AG20443 (cell line): ENCODE results near the gene MFAP2.
A peak's percentile ranks its signal among the peaks of the same experiment; 100 is the strongest.

ENCODE experiments used
- DNase-seq: peaks from one replicate; pipeline ENCODE4 v3.0.0; 2012; ENCODE audit warnings: low spot score, mixed read lengths

The MFAP2 gene, protein sequence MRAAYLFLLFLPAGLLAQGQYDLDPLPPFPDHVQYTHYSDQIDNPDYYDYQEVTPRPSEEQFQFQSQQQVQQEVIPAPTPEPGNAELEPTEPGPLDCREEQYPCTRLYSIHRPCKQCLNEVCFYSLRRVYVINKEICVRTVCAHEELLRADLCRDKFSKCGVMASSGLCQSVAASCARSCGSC

DNA sequence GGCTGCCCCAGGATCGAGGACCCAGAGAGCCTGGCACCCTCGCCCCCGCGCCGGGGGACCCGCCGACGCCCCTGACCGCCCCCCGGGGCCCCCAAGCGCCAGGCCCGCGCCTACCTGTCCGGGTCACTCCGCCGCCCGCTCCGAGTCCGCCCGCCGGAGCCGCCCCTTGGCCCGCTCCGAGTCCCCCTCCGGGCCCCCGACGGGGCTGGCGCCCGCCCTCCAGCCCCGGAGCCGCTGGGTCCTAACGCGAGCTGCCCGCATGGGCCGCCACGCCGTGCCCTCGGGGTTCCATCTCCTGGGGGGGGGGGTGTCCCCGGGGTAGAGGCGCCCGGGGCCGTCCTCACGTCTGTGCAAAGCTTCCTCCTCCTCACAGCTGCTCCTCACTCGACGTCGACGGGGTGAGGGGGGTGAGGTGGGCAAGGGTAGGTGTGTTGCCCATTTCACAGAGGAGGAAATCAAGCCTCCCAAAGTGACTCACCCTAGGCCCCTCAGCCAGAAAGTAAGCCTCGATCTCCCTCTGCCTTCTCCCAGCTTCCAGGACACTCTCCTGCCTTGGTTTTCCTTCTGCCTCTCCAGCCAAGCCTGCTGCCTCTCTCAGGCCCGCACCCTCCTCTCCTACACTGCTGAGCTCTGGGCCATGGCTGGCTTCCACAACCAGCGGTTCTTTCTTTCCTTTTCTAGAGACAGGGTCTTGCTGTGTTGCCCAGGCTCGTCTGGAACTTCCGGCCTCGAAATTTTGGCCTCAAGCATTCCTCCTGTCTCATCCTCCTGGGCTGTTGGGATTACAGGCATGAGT is at the start of gene MFAP2:
Gene MFAP2, minus strand, starts transcription at position 148 of the 796 bp plus-strand sequence. CDS start 2,347 bp downstream, outside the sequence.
- DNase-seq, result peak; percentile 80

DNA sequence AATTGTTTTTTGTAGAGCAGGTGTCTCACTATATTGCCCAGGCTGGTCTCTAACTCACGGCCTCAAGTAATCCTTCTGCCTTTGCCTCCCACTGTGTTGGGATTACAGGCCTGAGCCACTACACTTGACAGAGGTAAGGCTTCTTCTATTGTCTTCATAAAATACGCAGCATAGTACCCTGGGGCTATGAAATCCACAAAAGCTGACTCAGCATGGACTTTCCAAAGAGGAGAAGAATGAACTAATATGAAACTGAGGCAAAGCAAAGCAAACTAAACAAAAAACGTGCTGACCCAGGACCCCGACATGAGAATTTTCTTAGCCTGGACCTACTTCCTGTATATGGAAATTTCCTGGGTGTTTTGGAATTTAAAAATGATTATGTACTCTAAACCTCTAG is 49.8 kb upstream of the MFAP2 start:
- no peak for DNase-seq

DNA sequence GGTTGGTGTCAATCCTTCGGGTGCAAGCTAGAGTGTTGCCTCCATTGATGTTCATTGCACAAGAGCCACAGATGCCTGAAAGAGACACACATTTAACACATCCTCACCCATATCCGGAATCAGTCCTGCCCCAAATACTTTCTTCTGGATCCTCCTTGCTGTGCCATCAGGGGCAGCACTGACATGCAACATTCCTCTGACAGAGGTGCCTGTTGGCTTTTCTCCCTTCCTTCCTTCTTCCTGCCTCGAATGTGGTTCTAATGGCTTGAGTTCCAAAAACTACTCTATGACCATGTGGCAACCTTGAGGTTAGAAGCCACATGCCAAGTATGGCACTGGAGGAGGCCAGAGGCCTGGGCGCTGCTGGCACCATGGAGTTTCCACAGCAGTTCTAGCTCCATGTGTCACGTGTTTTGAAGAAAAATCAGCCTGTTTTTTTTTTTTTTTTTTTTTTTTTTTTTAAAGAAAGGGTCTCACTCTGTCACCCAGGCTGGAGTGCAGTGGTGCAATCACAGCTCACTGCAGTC is 48.3 kb upstream of the MFAP2 start:
- peak; percentile 27 for DNase-seq

DNA sequence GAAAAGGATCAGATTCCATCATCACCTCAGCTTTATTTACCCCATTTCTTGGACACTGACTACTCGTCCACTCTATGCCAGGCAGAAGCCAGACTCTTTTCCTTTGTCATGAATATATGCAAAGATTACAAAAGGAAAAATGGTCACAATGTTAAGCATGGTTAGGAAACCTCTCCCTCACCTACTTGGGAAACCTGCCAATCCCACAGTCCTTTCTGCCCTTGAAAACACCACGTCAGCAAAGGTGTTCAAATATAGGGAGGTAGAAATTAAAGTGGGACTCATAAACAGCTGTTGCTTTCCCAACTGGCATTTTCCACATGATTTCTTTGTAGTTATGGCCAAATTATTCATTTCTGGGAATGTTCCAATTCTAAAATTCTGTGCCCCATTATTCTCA is 47.5 kb upstream of the MFAP2 start:
- no peak for DNase-seq

DNA sequence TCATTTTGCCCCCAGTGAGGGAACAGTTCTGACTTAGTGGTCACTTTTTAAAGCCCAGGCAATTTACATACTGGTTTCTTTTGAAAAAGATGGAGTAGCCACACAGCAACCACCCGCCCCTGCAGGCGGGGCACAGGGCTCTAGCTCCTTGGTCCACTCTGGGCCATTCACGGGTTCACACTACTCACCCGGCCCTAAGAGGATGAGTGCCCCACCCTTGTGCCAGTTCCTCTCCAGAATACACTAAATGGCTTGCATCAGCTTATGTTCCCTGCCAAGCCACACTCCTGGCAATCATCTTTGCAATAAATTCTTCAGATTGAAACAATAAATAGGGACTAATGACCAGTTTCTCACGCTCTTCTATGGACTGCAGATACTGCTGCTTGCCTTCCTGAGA is 47.0 kb upstream of the MFAP2 start:
- peak; percentile 79 for DNase-seq

DNA sequence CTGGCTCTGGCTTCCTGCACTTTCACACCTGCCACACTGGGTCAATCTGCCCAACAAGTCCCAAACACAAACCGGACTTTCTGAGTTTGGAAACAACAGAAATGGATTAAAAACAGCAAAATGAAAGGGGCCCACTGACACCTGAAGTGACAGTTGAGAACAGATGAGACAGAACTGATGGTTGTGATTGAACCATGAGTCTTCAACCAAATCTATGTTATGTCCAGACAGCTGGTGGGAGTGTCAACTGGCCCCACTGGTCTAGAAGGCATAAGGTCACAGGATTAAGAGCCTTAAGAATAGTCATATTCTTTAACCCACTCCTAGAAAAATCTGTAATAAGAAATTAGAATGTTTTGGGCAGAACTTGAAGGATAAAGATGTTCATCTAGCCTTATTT is 44.3 kb upstream of the MFAP2 start:
- DNase-seq, result no peak

DNA sequence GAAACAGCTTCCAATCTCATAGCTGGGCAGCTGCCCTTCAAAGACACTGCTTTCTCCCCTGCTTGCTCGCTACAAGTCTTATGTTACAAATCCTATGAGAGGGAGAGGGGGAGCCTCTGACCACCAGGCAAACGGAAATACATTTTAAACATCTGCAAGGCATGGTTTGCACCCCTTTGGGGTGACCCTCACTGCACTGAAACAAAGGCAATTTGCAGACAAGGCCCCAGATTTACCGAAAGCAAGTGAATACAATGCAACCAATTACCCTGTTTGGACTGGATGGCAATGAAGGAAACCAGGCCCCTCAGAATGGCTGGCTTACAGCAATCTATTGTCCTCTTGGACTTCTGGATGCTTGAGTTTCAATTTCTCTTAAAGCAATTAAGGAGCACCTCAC is 43.2 kb upstream of the MFAP2 start:
- no peak for DNase-seq

DNA sequence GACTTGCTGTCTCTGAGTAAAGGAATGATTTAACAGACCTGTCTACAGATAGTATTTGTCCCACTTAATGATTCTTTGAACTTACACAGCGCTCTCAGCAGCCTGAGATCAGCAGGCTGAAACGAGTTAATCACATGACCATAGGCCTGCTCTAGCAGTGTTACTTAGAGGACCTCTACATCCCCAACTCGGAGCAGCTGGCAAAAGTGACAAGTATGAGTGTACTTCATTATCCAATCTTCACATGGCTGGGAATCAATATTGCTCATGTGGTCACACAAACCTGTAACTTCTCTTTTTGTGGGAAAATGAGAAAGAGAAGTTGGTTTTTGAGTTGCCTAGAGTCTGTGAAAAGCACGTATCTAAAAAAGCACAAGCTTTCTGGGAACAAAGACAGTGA is 42.7 kb upstream of the MFAP2 start:
- no peak for DNase-seq

DNA sequence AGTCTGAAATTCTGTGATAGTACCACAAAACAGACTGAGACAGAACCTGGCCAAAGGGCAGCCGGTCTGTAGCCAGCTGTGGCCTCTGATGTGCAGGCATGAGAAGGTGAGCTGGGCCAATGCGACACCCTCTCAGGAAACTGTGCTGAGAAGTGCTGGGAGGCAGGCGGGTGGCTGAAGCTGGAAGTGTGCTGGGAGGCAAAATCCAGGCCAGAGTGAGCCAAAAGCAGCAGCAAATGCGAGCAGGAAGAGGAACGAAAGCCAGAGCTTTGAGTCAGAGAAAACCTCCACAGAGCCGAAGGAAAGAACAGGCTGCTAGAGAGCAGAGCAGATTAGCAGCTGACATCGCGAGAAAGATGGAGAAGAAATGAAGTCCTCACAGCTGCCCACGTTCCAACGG is 41.5 kb upstream of the MFAP2 start:
- DNase-seq, result no peak

DNA sequence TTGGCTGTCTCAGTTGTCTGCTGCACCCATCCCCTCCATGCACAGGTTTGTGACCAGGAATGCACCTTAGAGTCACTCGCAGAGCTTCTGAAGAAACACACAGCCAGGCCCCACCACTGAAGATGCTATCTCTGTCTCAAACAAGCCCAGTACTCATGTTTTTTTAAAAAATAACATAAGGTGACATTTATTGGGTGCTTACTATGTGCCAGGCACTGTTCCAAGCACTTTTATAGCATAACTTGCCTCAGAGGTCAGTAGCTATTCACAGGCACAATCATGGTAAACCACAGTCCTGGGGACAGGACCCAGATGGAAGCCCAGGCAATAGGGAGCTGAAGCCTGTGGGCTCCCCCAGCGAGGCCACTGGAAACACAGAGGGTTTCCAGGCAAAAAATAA is 40.1 kb upstream of the MFAP2 start:
- no peak for DNase-seq

DNA sequence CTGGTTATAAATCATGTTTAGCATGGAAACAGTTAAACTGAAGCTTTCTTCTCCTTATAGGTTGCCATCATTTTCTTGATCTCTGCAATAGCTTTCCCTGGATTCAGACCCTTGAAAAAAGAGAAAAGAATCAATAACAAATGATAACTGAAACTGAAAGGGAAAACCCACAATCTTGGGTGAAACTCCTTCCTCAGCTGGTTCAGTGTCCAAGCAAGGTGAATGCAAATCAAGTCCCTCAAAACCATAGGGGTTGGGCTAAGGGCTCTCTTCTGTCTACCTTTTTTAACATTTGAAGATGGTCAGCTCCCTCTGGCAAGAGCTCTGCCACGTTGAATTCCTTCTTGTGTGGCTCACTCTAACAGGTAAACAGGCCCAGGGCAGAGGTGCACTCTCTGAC is 38.4 kb upstream of the MFAP2 start:
- no peak for DNase-seq

DNA sequence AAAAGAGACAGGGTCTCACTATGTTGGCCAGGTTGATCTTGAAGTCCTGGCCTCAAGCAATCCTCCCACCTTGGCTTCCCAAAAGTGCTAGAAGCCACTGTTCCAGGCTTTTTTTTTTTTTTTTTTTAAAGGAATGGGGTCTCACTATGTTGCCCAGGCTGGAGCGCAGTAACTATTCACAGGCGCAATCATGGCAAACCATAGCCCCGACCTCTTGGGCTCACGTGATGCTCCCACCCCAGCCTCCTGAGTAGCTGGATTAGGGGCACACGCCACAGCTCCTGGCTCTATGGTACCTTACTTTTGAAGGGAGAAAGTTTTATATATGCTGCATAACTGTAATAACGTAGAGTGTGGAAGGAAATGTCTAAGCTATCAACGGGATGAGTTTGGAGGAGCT is 37.0 kb upstream of the MFAP2 start:
- no peak for DNase-seq

DNA sequence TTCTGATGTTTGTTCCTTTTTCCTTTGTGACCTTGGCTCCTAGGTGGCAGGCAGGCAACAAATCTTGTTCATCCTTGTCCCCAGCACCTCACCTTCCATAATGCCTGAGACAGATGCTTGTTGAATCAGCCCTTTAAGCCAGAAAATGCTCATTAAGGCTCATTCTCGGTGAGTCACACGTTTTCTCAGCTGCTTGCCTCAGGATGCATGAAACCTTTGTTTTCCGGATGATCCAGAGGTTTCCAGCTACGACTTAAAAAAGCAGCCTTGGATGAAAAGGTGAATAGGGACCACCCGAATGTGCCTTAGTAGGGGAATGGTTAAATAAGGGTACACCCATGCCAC is 35.9 kb upstream of the MFAP2 start:
- DNase-seq, result peak; percentile 46

DNA sequence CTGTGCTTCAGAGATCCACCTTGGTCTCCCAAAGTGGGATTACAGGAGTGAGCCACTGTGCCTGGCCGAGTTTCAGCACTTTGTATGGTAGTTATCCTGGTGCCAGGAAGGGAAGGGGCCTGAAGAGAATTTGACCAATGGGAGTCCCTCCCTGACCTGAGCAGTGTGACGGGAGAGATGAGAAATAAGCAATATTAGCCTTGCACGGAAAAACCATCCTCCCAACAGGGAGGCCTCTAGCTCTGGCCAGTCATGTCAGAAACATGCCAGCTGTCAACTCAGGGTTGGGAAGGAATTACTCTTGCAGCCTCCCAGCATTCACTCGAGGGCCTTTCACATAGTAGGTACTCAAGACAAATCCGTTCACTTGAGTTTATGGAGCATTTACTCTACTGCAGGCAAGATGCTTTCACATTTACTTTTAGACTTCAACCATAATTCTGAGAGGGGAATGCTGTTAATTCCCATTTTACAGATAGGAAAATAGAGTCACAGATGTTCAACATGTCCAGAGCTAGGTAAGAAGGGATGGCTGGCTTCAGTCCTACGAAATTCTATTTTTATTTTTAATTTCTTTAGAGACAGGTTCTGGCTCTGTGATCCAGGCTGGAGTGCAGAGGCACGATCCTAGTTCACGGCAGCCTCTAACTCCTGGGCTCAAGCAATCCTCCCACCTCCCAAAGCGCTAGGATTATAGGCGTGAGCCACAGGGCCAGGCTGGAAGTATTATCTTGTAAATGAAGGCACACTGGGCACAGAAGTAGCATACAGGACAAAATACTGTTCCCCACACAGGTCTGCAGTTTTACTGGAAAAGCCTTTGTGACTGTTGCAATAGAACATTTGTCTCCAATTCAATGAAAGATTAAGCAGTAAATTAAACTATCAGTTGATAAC is 34.5 kb upstream of the MFAP2 start:
- DNase-seq, result no peak

DNA sequence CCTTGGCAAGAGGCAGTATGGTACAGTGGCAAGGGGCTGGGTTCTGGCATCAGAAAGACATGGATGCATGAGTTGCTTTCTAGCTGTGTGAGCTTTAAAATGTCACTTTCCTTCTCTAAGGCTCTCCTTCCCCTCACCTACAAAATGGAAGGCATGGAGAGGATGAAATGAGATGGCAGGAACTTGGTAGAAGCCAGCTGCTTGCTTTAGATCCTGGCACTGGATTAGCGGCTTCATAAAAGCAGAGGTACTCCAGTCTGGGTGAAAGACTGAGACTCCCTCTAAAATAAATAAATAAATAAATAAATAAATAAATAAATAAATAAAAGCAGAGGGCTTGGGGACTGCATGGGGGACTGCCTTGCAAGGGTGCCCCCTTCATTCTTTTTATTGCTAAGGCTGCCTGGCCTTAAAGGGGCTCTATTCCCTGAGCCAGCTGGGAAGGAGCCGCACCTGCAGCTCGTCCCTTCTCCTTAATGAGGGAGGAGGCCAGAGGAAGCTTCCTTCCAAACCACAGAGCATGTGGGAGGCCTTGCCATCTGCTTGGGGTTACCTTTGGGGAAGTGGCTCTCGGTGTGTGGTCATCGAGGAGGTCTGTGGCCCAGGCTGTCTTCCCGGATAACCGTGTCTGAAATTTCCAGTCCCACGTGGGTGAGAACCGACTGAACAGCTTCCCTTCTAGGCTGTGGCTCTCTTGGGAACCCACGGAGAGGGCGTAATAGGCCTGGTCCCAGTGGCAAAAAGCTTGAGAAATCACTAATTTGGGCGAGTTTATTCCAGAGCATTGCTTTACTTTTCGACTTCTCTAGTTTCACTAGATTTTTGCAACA is 33.3 kb upstream of the MFAP2 start:
- DNase-seq, result no peak

DNA sequence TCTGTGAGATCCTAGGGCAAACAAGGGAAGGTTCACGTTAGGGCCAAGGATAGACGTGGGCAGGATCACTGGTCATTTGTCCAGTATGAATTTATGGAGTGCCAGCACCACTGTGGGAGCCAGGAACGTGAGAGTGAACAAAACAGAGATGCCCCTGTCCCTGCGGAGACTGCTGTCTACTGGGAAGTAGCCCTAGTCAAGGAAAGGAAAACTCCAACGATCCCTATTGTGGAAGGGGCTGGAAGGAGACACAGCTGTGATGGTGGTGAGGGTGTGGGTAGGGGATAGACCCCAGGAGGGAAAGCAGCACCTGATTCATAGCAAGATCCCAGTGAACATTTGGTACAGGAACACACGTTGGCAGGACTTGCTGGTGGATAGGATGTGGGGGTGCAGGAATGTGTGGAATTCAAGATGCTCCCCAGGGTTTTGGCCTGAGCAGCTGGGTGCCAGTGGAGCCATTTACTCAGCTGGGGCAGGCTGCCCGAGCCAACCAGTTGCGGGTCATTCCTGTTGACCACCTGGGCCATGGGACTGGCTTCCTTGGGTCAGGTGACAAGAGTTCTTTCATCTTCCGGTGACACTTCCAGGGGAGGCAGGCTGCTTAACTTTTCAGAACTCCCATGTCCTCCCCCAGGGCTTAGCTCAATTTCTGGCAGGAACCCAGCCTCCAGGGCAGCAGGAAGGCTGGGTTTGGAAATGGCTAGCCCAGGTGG is 32.5 kb upstream of the MFAP2 start:
- peak; percentile 8 for DNase-seq

DNA sequence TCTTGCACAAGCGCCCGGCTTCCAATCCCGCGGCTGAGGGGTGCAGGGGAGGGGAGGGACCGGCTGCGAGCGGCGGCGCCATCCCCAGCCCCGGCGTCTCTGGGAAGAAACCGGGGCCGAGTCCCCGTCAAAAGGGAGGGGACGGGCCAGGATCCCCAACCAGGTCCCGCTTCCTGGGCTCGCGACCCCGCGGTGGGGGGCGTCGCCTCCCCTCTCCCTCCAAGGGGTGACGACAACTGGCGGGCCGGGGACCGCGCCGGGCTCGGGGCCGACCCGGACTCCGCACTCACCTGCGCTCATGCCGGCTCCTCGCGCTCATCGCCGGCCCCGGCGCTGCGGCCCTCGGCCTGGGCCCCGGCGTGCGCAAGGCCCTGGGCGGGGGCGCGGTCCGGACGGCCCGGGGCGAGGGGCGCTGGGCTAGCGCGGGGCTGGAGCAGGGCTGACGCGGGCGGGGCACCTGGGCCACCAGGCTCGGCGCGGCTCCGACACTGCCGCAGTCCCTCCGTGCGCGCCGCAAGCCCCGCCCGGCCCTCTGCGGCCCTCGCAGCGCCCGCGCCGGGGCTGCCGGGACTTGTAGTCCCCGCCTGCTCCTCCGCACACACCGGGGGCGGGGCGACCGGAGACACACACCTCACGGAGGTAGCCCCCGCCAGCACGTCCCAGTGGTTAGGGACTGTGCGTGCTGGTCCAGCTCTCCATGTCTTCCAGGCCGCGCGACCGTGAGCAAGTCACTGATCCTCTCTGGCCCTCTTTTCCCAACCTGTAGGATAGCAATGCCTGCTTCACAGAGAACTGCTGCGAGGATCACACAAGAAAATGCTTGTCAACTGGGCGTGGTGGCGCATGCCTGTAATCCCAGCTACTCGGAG is 31.3 kb upstream of the MFAP2 start, which contains the start of gene ATP13A2:
Gene ATP13A2, minus strand, starts transcription at position 490 of the 869 bp plus-strand sequence. Its CDS starts 190 bp downstream, at position 300.
- DNase-seq, result peak; percentile 95

DNA sequence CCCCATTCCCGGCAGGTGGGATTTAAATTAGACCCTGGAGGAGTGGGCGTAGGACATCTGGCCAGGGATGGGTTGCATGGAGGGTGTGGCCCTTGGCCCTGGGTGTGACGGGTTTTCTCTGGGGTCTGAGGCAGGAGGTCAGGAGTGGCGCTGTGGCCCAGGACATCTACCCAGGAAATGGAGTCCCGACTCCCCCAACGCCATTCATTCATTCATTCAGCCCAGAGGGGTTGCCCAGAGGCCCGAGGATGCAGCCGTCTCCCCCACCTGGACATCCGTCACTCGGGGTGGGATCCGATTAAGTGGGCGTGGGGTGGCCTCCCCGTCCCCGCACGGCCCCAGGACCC is 30.6 kb upstream of the MFAP2 start:
- peak; percentile 17 for DNase-seq

DNA sequence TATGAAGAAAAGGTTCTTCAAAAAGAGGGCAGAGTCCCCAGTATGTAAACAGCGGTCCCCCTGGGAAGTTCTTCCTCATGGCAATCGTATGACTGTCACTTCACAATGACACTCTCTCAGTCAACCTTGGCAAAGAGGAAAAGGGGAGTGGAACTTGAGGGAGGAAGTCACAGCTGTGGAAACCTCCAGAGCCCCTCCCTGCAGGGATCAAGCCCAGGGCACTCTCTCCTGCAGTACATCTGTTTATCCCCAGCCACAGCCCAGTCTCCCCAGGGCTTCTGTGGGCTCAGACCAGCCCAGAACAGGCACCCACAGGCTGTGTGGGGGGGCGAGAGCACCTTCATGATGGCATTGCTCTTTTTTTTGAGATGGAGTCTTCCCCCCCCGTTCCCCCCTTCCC is 29.3 kb upstream of the MFAP2 start:
- peak; percentile 17 for DNase-seq

DNA sequence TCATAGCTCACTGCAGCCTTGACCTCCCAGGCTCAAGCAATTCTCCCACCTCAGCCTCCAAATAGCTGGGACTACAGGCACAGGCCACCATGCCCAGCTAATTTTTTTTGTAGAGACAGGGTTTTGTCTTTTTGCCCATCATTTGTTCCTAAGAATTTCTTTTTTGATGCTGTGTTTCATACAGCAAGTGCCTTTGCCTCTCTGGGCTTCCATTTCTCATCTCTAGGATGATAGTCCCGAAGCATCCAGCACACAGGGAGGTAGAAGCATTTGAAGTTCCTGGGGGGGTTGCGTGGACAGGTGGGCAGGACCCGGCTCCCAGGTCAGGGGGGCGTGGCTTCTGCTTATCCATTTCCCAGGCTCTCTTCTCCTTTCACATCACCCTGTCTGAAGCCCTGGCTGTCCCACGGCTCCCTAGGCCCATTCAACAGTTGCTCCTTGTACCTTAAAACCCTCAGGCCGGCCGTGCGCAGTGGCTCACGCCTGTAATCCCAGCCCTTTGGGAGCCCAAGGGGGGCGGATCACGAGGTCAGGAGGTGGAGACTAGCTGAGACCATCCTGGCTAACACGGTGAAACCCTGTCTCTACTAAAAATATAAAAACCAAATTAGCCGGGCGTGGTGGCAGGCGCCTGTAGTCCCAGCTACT is 27.9 kb upstream of the MFAP2 start:
- no peak for DNase-seq
